ENCODE measurements around the gene PLEKHN1.
"Not testable (repeated sequence)": the region's sequence is repeated elsewhere in the genome, so short reads cannot be mapped to it uniquely, and the experiment has no call there.

- not testable (repeated sequence) for TF ChIP-seq CTCF, POLR2A (IDR thresholded peaks at IDR 0.05)
Measured at GRCh38 chr1:946811-947210, 19.5 kb upstream of the PLEKHN1 start.
